ENCODE results near the gene ZC4H2. TPM values are rescaled to one million over a fixed set of nuclear protein-coding genes. Genes with fewer than 3 reads are reported as not detected.
"Not testable (repeated sequence)": the region's sequence is repeated elsewhere in the genome, so short reads cannot be mapped to it uniquely, and the experiment has no call there.

The ZC4H2 gene, protein sequence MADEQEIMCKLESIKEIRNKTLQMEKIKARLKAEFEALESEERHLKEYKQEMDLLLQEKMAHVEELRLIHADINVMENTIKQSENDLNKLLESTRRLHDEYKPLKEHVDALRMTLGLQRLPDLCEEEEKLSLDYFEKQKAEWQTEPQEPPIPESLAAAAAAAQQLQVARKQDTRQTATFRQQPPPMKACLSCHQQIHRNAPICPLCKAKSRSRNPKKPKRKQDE
- total RNA-seq: 10 to 100 TPM in 1 of 2 experiments, 1 to 10 TPM in 1; 8.2 to 11.8 TPM
- polyA plus RNA-seq: 10 to 100 TPM in 1 of 2 donors, 1 to 10 TPM in 1; 9.0 to 13.0 TPM

DNA sequence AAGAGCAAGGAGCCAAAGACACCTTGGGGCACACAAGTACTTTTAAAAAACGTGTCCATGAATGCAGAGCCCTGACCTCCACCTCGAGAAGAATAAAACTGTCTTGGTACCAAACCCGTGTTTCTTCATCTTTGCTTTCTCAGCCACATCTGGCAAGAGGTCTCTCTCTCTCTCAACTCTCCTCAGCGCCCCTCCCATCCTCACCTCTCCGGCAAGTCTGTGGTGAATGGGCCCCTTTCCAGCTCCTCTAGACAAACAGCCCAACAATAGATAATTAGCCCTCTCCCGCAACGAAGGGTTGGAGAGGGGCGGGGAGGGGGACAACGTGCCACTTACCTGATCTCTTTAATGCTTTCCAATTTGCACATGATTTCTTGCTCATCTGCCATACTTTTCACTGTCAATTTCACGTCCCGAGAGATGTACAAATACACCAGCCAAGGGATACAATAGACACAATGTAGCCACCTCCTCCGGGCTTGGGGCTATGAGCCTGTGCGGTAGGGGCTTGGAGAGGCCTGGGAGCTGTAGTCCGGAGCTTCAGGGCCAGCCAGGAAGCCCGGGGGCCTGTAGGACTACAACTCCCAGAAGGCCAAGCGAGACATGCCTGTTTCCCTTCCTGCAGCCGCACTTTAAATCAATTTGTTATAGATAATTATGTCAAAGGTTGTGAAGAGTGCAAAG, at the start of gene ZC4H2:
Gene ZC4H2 (minus strand): TSS at position 462 of the 684 bp plus-strand sequence. CDS start 73 bp downstream, at position 389.
- ChIA-PET POLR2A (ENCODE audit: partially characterized antibody) (interaction anchor here (1.2 to 3.1 kb wide), 3 partner anchors 59 to 770 kb away, joined by 5 to 13 read pairs (median 5); partner anchors contain the start of genes LAS1L and ZC3H12B), CTCF (ENCODE audit: partially characterized antibody) (interaction anchor here (1.8 kb wide), 1 partner anchor 59 kb away, joined by 5 read pairs; the partner anchor contains the start of gene ZC3H12B)
- peaks cover 4 to 33% (median 16%) of the 10 kb centered on the region in 4 donors for H3K4me1 Mint-ChIP-seq
- peak within 1 kb of the TSS; percentile 89 to 98 (median 96) for H3K4me3 Mint-ChIP-seq
- Histone ChIP-seq H3K9me3 (ENCODE audit: control insufficient read depth in 1 of 2, low read length in 2 of 2) (no peaks in the 10 kb centered on the region), H3K27me3 (ENCODE audit: insufficient read depth, low read length) (no peaks in the 10 kb centered on the region), H3K4me3 (ENCODE audit: low read length in 2 of 2) (peak within 1 kb of the TSS; percentile 61 to 73), H3K36me3 (ENCODE audit: insufficient read depth, low read length) (no peaks in the 10 kb centered on the region), H3K4me1 (ENCODE audit: insufficient read depth, low read length) (peaks cover 15% of the 10 kb centered on the region), H3K27ac (ENCODE audit: low read depth, low read length) (peak within 1 kb of the TSS; percentile 24)
- peaks cover 0 to 9% (median 0%) of the 10 kb centered on the region in 8 donors for H3K9me3 Mint-ChIP-seq
- peak; percentile 65 to 77 (median 68) for DNase-seq
- H3K27ac Mint-ChIP-seq: peak within 1 kb of the TSS; percentile 65 to 91 (median 87)
- no peaks in the 10 kb centered on the region for H3K27me3 Mint-ChIP-seq
- H3K36me3 Mint-ChIP-seq: peaks cover 9 to 10% of the 10 kb centered on the region in 2 donors
- intact Hi-C loops (cut with micrococcal nuclease): loop anchor here (1.0 to 10.0 kb wide), 5 partner anchors 58 to 1221 kb away; partner anchors contain the start of genes AMER1, LAS1L, MTMR8 and ZC3H12B

DNA sequence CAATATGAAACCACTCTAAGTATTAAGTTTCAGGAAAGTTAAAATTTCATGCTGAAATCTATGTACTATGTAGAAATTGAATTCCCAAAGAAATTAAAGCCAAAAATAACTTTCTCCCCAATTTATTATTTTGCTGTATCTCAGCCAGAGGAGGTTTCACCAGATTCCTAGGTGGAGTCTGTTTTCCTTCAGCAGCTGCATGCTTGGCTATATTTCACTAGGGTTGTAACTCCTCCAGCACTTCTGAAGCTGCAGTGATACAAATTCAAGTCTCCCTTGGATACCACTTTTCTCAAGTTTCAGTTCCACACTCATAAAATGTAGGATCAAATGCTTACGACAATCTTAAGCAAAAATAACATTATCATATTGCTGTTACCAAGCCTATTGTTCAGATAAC, 41.2 kb upstream of the ZC4H2 start:
- H3K36me3 ChIP-seq (ENCODE audit: insufficient read depth, low read length): no peaks in the 10 kb centered on the region
- peaks cover 0 to 10% of the 10 kb centered on the region in 2 donors for H3K36me3 Mint-ChIP-seq
- H3K27me3 Mint-ChIP-seq: no peaks in the 10 kb centered on the region
- H3K9me3 Mint-ChIP-seq: peaks cover 0 to 17% (median 3%) of the 10 kb centered on the region in 8 donors
- intact Hi-C loops (cut with micrococcal nuclease): no loop called here
- H3K4me3 ChIP-seq (ENCODE audit: low read length in 2 of 2): no peak overlapping the region
- no peaks in the 10 kb centered on the region for H3K4me1 Mint-ChIP-seq
- H3K4me3 Mint-ChIP-seq: no peak overlapping the region
- no peaks in the 10 kb centered on the region for H3K9me3 ChIP-seq (ENCODE audit: control insufficient read depth in 1 of 2, low read length in 2 of 2)
- ChIA-PET CTCF (ENCODE audit: partially characterized antibody) (no interaction called here), POLR2A (ENCODE audit: partially characterized antibody) (no interaction called here)
- H3K27ac ChIP-seq (ENCODE audit: low read depth, low read length): no peak overlapping the region
- no peak overlapping the region for H3K27ac Mint-ChIP-seq
- H3K27me3 ChIP-seq (ENCODE audit: insufficient read depth, low read length): no peaks in the 10 kb centered on the region
- no peaks in the 10 kb centered on the region for H3K4me1 ChIP-seq (ENCODE audit: insufficient read depth, low read length)
- no peak for DNase-seq

DNA sequence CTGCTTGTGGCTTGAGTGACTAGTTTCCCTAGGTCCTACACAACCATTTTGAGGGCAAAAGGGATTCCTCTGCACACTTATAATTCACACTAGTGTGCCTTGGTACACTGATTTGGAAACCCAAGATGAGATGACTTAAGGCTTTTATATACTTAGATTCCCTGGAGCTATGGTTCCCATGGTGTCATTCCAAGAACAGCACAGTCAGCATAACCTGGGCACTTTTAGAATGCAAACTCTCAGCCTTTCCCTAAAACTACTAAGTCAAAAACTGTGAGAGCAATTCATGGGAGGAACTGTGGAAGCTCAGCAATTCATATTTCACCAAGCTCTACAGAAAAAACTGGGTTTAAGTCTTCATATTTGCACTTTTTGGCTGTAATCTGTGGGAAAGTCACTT, 38.0 kb upstream of the ZC4H2 start:
- DNase-seq: no peak
- no peak overlapping the region for H3K27ac Mint-ChIP-seq
- no peaks in the 10 kb centered on the region for H3K27me3 ChIP-seq (ENCODE audit: insufficient read depth, low read length)
- no peaks in the 10 kb centered on the region for H3K4me1 ChIP-seq (ENCODE audit: insufficient read depth, low read length)
- CTCF ChIA-PET (ENCODE audit: partially characterized antibody): no interaction called here
- H3K4me3 Mint-ChIP-seq: no peak overlapping the region
- no peaks in the 10 kb centered on the region for H3K36me3 ChIP-seq (ENCODE audit: insufficient read depth, low read length)
- intact Hi-C loops (cut with micrococcal nuclease): no loop called here
- no peaks in the 10 kb centered on the region for H3K4me1 Mint-ChIP-seq
- H3K27ac ChIP-seq (ENCODE audit: low read depth, low read length): no peak overlapping the region
- no peak overlapping the region for H3K4me3 ChIP-seq (ENCODE audit: low read length in 2 of 2)
- POLR2A ChIA-PET (ENCODE audit: partially characterized antibody): no interaction called here
- peaks cover 0 to 5% of the 10 kb centered on the region in 2 donors for H3K36me3 Mint-ChIP-seq
- H3K9me3 Mint-ChIP-seq: peaks cover 0 to 1% (median 0%) of the 10 kb centered on the region in 8 donors
- H3K9me3 ChIP-seq (ENCODE audit: control insufficient read depth in 1 of 2, low read length in 2 of 2): no peaks in the 10 kb centered on the region
- no peaks in the 10 kb centered on the region for H3K27me3 Mint-ChIP-seq

DNA sequence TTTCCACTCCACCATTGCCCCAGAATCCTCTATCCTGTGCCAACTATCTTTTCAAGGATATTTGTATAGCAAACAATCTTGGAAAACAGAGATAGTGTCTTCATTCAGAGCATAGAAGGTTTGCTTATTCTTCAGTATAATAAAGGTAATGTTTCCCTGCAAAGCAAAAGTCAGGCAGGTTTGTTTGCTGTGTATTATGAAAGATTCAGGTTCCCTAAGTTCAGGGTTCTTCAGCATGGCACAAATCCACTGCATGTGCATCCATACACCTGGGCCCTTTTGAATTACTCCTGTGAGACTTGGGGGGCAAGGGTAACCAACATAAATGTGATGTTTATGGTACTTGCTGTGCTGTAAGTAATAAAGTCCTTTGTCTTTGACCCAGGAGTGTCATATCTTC, 33.2 kb upstream of the ZC4H2 start:
- Histone ChIP-seq H3K27me3 (ENCODE audit: insufficient read depth, low read length) (no peaks in the 10 kb centered on the region), H3K9me3 (ENCODE audit: control insufficient read depth in 1 of 2, low read length in 2 of 2) (no peaks in the 10 kb centered on the region), H3K36me3 (ENCODE audit: insufficient read depth, low read length) (no peaks in the 10 kb centered on the region), H3K4me3 (ENCODE audit: low read length in 2 of 2) (no peak overlapping the region), H3K4me1 (ENCODE audit: insufficient read depth, low read length) (no peaks in the 10 kb centered on the region), H3K27ac (ENCODE audit: low read depth, low read length) (no peak overlapping the region)
- intact Hi-C loops (cut with micrococcal nuclease): no loop called here
- DNase-seq: no peak
- Mint-ChIP-seq H3K9me3 (peaks cover 0 to 17% (median 13%) of the 10 kb centered on the region in 8 donors), H3K27me3 (no peaks in the 10 kb centered on the region), H3K4me3 (no peak overlapping the region), H3K36me3 (peaks cover 0 to 1% of the 10 kb centered on the region in 2 donors), H3K27ac (no peak overlapping the region), H3K4me1 (no peaks in the 10 kb centered on the region)
- POLR2A ChIA-PET (ENCODE audit: partially characterized antibody): no interaction called here
- CTCF ChIA-PET (ENCODE audit: partially characterized antibody): no interaction called here

DNA sequence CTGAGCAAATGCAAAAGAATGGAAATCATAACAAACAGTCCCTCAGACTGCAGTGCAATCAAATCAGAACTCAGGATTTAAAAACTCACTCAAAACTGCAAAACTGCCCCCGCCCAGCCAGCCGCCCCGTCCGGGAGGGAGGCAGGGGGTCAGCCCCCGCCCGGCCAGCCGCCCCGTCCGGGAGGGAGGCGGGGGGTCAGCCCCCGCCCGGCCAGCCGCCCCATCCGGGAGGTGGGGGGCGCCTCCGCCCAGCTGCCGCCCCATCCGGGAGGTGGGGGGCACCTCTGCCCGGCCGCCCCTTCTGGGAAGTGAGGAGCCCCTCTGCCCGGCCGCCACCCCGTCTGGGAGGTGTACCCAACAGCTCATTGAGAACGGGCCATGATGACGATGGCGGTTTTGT, 26.0 kb upstream of the ZC4H2 start:
- H3K4me3 Mint-ChIP-seq; H3K4me1 Mint-ChIP-seq; H3K27me3 ChIP-seq (ENCODE audit: insufficient read depth, low read length); H3K27ac Mint-ChIP-seq; H3K27me3 Mint-ChIP-seq; CTCF ChIA-PET (ENCODE audit: partially characterized antibody); H3K9me3 ChIP-seq (ENCODE audit: control insufficient read depth in 1 of 2, low read length in 2 of 2); DNase-seq; H3K4me3 ChIP-seq (ENCODE audit: low read length in 2 of 2); intact Hi-C loops (cut with micrococcal nuclease); H3K36me3 ChIP-seq (ENCODE audit: insufficient read depth, low read length); POLR2A ChIA-PET (ENCODE audit: partially characterized antibody); H3K4me1 ChIP-seq (ENCODE audit: insufficient read depth, low read length); H3K36me3 Mint-ChIP-seq; H3K27ac ChIP-seq (ENCODE audit: low read depth, low read length): not testable (repeated sequence)
- H3K9me3 Mint-ChIP-seq: peaks cover 0 to 50% (median 28%) of the 10 kb centered on the region in 8 donors

DNA sequence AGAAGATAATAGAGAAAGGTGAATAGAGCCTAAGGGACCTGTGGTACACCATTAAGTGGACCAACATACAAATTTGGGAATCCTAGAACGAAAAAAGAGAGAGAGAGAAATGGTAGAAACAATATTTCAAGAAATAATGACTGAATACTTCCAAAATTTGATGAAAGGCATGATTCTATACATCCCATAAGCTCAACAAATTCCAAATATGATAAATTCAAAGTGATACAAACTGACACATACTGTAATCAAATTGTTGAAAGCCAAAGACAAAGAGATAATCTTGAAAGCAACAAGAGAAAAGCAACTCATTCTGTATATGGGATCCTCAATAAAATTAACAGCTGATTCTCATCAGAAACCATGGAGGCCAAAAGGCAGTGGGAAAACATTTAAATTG, 20.6 kb upstream of the ZC4H2 start:
- POLR2A ChIA-PET (ENCODE audit: partially characterized antibody): no interaction called here
- H3K9me3 Mint-ChIP-seq: peaks cover 0 to 33% (median 17%) of the 10 kb centered on the region in 8 donors
- intact Hi-C loops (cut with micrococcal nuclease): no loop called here
- Histone ChIP-seq H3K36me3 (ENCODE audit: insufficient read depth, low read length) (no peaks in the 10 kb centered on the region), H3K9me3 (ENCODE audit: control insufficient read depth in 1 of 2, low read length in 2 of 2) (no peaks in the 10 kb centered on the region), H3K27me3 (ENCODE audit: insufficient read depth, low read length) (no peaks in the 10 kb centered on the region), H3K4me1 (ENCODE audit: insufficient read depth, low read length) (no peaks in the 10 kb centered on the region), H3K27ac (ENCODE audit: low read depth, low read length) (no peak overlapping the region), H3K4me3 (ENCODE audit: low read length in 2 of 2) (no peak overlapping the region)
- CTCF ChIA-PET (ENCODE audit: partially characterized antibody): no interaction called here
- no peak for DNase-seq
- no peaks in the 10 kb centered on the region for H3K4me1 Mint-ChIP-seq
- no peak overlapping the region for H3K4me3 Mint-ChIP-seq
- H3K27me3 Mint-ChIP-seq: no peaks in the 10 kb centered on the region
- peaks cover 2 to 4% of the 10 kb centered on the region in 2 donors for H3K36me3 Mint-ChIP-seq
- no peak overlapping the region for H3K27ac Mint-ChIP-seq

DNA sequence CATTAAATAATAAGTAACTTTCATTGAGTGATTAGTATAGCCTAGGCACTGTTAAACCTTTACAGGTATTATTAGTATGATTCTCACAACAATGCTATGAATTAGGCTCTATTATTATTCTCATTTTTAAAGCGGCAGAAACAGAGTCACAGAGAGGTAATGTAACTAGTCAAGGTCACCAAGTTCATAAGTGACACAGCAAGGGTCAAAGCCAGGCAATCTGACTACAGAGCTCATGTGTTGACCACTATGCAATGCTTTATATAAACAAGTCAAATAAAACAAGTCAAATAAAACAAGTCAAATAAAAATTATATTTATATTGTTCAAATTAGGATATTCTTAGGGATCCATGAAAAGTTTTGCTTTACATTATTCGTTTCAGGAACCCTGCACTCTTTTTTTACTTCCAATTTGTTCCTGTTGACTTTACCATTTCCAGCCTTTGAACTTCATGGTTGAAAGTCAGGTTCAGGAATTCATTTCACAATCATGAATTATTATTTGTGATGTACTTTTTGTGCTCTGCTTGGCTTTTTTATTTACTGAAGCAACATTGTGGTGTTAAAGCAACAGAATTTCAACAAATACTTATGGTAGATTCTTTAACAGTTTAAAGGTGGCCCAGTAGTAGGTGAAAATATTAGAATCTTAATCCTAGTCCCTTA, 18.0 kb upstream of the ZC4H2 start:
- no peaks in the 10 kb centered on the region for H3K27me3 Mint-ChIP-seq
- H3K27me3 ChIP-seq (ENCODE audit: insufficient read depth, low read length): no peaks in the 10 kb centered on the region
- ChIA-PET POLR2A (ENCODE audit: partially characterized antibody) (no interaction called here), CTCF (ENCODE audit: partially characterized antibody) (no interaction called here)
- DNase-seq: no peak
- H3K36me3 Mint-ChIP-seq: peaks cover 0 to 4% of the 10 kb centered on the region in 2 donors
- H3K4me3 ChIP-seq (ENCODE audit: low read length in 2 of 2): no peak overlapping the region
- H3K4me3 Mint-ChIP-seq: no peak overlapping the region
- H3K36me3 ChIP-seq (ENCODE audit: insufficient read depth, low read length): no peaks in the 10 kb centered on the region
- peaks cover 0 to 19% (median 10%) of the 10 kb centered on the region in 8 donors for H3K9me3 Mint-ChIP-seq
- no peak overlapping the region for H3K27ac Mint-ChIP-seq
- H3K27ac ChIP-seq (ENCODE audit: low read depth, low read length): no peak overlapping the region
- intact Hi-C loops (cut with micrococcal nuclease): no loop called here
- H3K9me3 ChIP-seq (ENCODE audit: control insufficient read depth in 1 of 2, low read length in 2 of 2): no peaks in the 10 kb centered on the region
- no peaks in the 10 kb centered on the region for H3K4me1 Mint-ChIP-seq
- H3K4me1 ChIP-seq (ENCODE audit: insufficient read depth, low read length): no peaks in the 10 kb centered on the region

Measured in CD4-positive, alpha-beta memory T cell (primary cell).